ENCODE measurements around the gene SERPINA12. TPM values are rescaled to one million over a fixed set of nuclear protein-coding genes. Genes with fewer than 3 reads are reported as not detected.
A peak's percentile ranks its signal among the peaks of the same experiment; 100 is the strongest.

SERPINA12 gene
- total and polyA plus RNA-seq, 2 of the 13 experiments (the other 11 are each of a cell fraction or from before 2014, with no cell fraction given), result 0.08 TPM; not detected in 1

GRCh38 chr14:94548131-94548998 lies 39.1 kb upstream of the SERPINA12 start (continued):
- TF ChIP-seq ZNF746 (CRISPR knock-in tag; IDR thresholded peaks at IDR 0.05) (no peak), ZNF34 (CRISPR knock-in tag; IDR thresholded peaks at IDR 0.05; ENCODE audit: borderline replicate concordance) (no peak), GMEB1 (CRISPR knock-in tag; IDR thresholded peaks at IDR 0.05; ENCODE audit: borderline replicate concordance) (peak; percentile 47; the same call in 1 of the 2 replicates), CERS6 (CRISPR knock-in tag; IDR thresholded peaks at IDR 0.05) (no peak), ZFP82 (CRISPR knock-in tag; IDR thresholded peaks at IDR 0.05; ENCODE audit: borderline replicate concordance) (no peak), ZNF788 (CRISPR knock-in tag; IDR thresholded peaks at IDR 0.05; ENCODE audit: borderline replicate concordance) (peak; percentile 72; the same call in 1 of the 2 replicates), TCF7L2 (IDR thresholded peaks at IDR 0.05; ENCODE audit: low read depth, low read length) (no peak)
- TF ChIP-seq, protein P1, sequence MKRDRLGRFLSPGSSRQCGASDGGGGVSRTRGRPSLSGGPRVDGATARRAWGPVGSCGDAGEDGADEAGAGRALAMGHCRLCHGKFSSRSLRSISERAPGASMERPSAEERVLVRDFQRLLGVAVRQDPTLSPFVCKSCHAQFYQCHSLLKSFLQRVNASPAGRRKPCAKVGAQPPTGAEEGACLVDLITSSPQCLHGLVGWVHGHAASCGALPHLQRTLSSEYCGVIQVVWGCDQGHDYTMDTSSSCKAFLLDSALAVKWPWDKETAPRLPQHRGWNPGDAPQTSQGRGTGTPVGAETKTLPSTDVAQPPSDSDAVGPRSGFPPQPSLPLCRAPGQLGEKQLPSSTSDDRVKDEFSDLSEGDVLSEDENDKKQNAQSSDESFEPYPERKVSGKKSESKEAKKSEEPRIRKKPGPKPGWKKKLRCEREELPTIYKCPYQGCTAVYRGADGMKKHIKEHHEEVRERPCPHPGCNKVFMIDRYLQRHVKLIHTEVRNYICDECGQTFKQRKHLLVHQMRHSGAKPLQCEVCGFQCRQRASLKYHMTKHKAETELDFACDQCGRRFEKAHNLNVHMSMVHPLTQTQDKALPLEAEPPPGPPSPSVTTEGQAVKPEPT (CRISPR knock-in tag; IDR thresholded peaks at IDR 0.05; ENCODE audit: low read depth), result no peak
- TF ChIP-seq, protein P2, sequence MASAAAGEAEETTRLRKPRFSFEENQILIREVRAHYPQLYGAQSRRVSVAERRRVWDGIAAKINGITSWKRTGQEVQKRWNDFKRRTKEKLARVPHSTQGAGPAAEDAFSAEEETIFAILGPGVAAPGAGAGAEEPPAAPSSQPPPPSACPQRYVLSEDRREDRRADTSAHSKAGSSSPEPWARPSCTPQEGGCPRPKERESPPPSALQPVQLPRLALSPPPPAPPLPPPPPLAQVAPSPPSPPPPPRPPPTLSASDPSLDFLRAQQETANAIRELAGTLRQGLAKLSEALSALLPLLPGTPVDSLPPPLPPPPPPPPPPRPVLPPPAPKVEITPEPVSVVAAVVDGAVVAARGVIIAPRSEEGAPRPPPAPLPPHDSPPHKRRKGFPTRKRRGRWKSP (CRISPR knock-in tag; IDR thresholded peaks at IDR 0.05), result no peak
- TF ChIP-seq, protein P3, sequence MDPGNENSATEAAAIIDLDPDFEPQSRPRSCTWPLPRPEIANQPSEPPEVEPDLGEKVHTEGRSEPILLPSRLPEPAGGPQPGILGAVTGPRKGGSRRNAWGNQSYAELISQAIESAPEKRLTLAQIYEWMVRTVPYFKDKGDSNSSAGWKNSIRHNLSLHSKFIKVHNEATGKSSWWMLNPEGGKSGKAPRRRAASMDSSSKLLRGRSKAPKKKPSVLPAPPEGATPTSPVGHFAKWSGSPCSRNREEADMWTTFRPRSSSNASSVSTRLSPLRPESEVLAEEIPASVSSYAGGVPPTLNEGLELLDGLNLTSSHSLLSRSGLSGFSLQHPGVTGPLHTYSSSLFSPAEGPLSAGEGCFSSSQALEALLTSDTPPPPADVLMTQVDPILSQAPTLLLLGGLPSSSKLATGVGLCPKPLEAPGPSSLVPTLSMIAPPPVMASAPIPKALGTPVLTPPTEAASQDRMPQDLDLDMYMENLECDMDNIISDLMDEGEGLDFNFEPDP (CRISPR knock-in tag; conservative IDR thresholded peaks at IDR 0.05), result no peak
- TF ChIP-seq, protein P4, sequence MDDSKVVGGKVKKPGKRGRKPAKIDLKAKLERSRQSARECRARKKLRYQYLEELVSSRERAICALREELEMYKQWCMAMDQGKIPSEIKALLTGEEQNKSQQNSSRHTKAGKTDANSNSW (CRISPR knock-in tag; IDR thresholded peaks at IDR 0.05; ENCODE audit: borderline replicate concordance), result no peak

Measured in HepG2 (cell line).